RWPE1 (cell line): Measurements from ENCODE around the gene DLGAP1.
A peak's percentile ranks its signal among the peaks of the same experiment; 100 is the strongest.

ENCODE experiments used
- CTCF ChIA-PET: fragments of 350-600 bp; sonication (Branson Sonifier 250); formaldehyde crosslinking; extraction: SDS; loops from one replicate; lab custom pipeline; 2021; lab: Yijun Ruan, JAX
- POLR2A ChIA-PET: fragments of 400-600 bp; formaldehyde crosslinking; extraction: SDS; loops from one replicate; lab custom pipeline; 2020; ENCODE audit warnings: antibody characterized with exemption; ENCODE audit not compliant: low non-redundant PET; lab: Yijun Ruan, JAX
- DNase-seq: peaks from one replicate; pipeline ENCODE4 v3.0.0; 2012; ENCODE audit warnings: low spot score
- H3K27ac ChIP-seq: fragments of 450-650 bp; 2 replicates; pipeline ENCODE4 v1.5.1; 2017
- TF ChIP-seq, protein P1 (sequence below): fragments of 450-650 bp; conservative IDR thresholded peaks from 2 replicates; pipeline ENCODE4 v1.5.1; 2017; ENCODE audit warnings: low read depth, mild to moderate bottlenecking

DLGAP1 gene

DNA sequence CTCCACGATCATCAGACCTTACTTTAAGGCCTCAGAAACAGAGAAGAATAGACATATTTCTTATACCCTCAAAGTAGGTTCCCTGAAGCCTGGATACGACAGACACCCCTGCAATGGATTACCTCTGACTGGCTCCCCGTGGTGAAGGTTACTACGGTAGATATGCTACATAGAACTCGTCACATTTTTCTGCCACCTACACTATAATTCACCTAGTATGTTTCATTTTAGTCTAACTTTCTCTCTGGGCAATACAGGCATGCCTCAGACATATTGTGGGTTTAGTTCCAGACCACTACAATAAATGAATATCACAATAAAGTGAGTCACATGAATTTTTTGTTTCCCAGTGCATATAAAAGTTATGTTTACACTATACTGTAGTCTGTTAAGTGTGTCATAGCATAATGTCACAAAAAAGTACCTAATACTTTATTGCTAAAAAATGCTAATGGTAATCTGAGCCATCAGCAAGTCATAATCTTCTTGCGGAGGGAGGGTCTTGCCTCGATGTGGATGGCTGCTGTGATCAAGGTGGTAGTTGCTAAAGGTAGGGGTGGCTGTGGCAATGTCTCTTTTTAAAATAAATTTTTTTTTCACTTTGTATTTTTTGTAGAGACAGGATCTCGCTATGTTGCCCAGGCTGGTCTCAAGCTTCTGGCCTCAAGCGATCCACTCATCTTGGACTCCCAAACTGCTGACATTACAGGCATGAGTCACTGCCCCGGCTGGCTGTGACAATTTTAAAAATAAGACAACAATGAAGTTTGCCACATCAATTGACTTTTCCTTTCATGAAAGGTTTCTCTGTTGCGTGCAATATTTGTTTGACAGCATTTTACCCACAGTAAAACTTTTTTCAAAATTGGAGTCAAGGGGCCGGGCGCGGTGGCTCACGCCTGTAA lies 940.5 kb downstream of the DLGAP1 start:
- TF ChIP-seq, protein P1, sequence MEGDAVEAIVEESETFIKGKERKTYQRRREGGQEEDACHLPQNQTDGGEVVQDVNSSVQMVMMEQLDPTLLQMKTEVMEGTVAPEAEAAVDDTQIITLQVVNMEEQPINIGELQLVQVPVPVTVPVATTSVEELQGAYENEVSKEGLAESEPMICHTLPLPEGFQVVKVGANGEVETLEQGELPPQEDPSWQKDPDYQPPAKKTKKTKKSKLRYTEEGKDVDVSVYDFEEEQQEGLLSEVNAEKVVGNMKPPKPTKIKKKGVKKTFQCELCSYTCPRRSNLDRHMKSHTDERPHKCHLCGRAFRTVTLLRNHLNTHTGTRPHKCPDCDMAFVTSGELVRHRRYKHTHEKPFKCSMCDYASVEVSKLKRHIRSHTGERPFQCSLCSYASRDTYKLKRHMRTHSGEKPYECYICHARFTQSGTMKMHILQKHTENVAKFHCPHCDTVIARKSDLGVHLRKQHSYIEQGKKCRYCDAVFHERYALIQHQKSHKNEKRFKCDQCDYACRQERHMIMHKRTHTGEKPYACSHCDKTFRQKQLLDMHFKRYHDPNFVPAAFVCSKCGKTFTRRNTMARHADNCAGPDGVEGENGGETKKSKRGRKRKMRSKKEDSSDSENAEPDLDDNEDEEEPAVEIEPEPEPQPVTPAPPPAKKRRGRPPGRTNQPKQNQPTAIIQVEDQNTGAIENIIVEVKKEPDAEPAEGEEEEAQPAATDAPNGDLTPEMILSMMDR = no peak
- ChIA-PET CTCF (no interaction called here), POLR2A (no interaction called here)
- H3K27ac ChIP-seq = no peak overlapping the region
- DNase-seq = no peak

DNA sequence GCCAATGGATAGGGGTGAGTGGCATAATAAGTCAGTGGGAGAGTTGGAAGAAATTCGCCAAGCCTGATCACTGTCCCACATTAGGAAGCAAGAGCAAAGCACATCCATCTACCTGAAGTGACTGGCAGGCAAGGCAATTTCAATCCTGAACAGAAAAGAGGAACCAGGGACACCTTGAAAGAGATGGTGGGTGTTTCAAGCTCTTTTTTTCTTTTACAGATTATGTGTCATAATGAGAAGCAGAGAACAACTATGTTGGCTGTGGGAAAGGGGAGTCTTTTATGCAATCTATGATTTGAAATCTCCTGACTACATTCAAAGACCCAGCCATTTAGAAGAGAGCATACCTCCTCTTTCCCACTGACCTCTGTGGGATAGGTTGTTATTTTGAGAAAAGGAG lies 941.6 kb downstream of the DLGAP1 start:
- ChIA-PET CTCF (interaction anchor here (0.7 kb wide), 1 partner anchor 148 kb away, joined by 5 read pairs; no protein-coding TSS in a partner anchor), POLR2A (no interaction called here)
- TF ChIP-seq, protein P1 = no peak
- H3K27ac ChIP-seq = no peak overlapping the region
- DNase-seq = no peak

DNA sequence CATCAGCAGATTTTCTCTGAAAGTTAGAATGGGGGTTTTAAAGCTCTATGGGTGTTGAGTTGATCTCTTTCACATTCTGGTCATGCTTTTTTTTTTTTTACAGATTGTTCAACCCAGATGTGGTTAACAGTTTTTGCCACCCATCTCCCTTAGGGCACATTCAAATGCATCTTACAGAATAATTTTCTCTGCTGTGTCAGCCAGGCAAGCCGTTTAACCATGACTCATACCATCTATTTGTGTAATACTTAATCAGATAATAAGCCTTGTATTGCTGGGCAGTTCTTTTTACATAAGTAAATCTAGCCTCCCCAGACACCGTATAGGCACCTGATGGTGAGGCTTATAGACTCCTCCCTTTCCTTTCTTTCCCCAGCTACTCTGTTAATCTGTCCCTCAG lies 943.1 kb downstream of the DLGAP1 start:
- TF ChIP-seq, protein P1 = no peak
- no peak overlapping the region for H3K27ac ChIP-seq
- ChIA-PET POLR2A (no interaction called here), CTCF (interaction anchor here (0.6 kb wide), 1 partner anchor 39 kb away, joined by 4 read pairs; no protein-coding TSS in a partner anchor)
- peak; percentile 81 for DNase-seq

DNA sequence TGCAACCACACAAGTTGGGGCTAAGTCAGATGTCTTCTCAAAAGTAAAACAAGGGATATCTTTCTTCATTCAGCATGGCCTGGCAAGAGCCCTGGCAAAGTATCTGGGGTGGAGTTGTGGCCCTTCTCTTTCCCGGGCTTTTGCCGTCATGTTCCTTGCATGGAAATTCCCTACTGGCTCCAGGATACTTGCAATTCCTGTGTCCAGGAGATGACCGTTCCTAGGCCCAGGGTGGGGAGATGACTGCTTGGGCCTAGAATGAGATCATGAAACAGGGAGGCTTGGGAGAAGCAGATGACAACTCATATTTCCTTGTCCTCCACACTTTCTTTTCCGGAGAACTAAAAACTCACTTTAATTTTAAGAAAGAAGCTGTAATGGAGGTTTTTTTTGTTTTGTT lies 944.2 kb downstream of the DLGAP1 start:
- POLR2A ChIA-PET = no interaction called here
- CTCF ChIA-PET = interaction anchor here (0.6 kb wide), 1 partner anchor 55 kb away, joined by 3 read pairs; no protein-coding TSS in a partner anchor
- TF ChIP-seq, protein P1 = no peak
- H3K27ac ChIP-seq = no peak overlapping the region
- DNase-seq = no peak

DNA sequence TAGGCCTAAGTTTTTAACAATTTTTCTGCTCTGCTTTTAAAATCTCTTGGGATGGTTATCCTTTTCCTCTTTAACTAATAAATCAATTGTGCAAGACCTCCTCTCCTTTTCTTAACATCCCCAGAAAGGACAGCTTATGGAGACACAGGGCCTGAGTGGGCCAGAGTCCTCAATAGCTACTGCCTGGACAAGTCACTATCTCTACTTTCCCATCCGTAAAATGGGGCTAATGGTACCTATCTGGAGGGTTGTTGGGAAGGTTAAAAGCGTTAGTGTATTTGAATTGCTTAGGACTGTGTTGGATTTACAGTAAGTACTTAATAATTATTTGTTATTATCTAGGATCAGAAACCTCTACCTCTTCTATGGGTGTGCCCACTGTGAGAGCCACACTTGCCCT lies 945.1 kb downstream of the DLGAP1 start:
- no peak for DNase-seq
- TF ChIP-seq, protein P1 = no peak
- ChIA-PET POLR2A (no interaction called here), CTCF (no interaction called here)
- no peak overlapping the region for H3K27ac ChIP-seq

DNA sequence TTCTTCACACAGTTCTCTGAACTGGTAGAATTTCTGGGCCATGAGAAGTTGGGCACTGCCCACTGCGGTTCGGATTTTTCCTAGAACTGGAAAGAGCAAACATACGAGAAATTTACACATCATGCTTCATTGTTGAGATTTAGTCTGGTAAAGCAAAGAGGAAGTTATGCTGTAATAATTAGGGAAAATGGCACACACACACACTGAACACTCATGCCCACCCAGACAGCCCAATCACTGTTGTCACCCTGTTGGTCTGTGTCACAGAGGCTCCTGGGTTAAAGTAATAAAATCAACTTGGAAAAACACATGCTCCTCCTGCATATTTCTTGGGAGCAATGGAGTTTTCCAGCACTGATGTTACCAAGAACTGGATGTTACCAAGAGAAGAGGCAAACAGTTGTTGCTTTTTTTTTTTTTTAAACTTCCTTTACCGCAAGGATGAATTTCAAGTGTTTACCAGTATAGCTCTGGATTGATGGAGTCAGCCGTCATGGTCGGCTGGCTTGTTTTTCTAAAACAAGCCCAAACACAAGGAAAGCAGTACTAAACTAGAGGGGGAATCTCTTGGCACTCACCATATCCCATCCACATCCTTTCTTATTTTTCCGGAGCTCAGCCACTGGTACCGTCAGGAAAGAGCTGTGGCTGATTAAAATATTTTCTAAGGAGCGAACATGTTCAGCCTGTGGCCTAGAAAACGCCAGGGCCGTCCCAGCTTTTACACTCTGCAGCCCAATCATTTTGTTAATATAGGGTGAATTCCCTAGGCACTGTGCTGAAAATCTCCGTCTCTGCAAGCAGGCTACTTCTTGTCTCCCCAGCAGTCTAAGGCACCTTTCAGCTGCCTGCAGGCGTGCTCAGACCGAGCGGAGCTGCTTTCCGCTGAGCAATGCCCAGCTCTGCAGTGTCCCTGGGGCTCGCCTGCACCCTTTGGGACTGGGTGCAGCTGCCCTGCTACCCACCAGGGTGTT lies 946.2 kb downstream of the DLGAP1 start:
- ChIA-PET CTCF (interaction anchor here (0.6 kb wide), 1 partner anchor 429 kb away, joined by 3 read pairs; no protein-coding TSS in a partner anchor), POLR2A (no interaction called here)
- H3K27ac ChIP-seq = no peak overlapping the region
- no peak for DNase-seq
- TF ChIP-seq, protein P1 = no peak
